Retinal pigment epithelial cell (primary cell): ENCODE results near the gene STYXL2.

Experiments
- DNase-seq: peaks from one replicate; pipeline ENCODE4 v3.0.0-alpha.2; 2010; ENCODE audit warnings: low read depth
- H3K4me3 ChIP-seq: 2 replicates; pipeline ENCODE4 v1.5.1; 2011; ENCODE audit warnings: mild to moderate bottlenecking, low read length, control low read depth, moderate library complexity
- TF ChIP-seq, protein P1 (sequence below): conservative IDR thresholded peaks from 2 replicates; pipeline ENCODE4 v1.5.1; 2011; ENCODE audit warnings: low read depth, low read length, control low read depth, inconsistent platforms

Gene STYXL2

DNA sequence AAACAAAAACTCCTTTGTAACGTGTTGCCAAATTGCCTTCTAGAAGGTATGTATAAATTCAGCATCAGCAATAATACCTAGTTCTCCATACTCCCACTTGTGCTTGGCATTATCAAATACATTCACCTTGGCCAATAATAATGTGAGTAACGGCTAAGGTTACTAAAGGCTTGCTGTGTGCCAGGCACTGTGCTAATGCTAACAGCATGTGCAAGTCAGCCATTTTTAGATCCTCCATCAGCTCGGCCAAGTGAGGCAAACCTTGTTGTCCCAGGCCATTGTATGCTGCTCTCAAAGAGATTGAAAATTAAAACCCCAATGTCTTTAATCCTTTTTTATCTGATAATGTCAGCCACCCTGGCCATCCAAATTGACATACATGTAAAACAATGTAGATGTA, 48.1 kb downstream of the STYXL2 start:
- TF ChIP-seq, protein P1, sequence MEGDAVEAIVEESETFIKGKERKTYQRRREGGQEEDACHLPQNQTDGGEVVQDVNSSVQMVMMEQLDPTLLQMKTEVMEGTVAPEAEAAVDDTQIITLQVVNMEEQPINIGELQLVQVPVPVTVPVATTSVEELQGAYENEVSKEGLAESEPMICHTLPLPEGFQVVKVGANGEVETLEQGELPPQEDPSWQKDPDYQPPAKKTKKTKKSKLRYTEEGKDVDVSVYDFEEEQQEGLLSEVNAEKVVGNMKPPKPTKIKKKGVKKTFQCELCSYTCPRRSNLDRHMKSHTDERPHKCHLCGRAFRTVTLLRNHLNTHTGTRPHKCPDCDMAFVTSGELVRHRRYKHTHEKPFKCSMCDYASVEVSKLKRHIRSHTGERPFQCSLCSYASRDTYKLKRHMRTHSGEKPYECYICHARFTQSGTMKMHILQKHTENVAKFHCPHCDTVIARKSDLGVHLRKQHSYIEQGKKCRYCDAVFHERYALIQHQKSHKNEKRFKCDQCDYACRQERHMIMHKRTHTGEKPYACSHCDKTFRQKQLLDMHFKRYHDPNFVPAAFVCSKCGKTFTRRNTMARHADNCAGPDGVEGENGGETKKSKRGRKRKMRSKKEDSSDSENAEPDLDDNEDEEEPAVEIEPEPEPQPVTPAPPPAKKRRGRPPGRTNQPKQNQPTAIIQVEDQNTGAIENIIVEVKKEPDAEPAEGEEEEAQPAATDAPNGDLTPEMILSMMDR: no peak
- no peak overlapping the region for H3K4me3 ChIP-seq
- no peak for DNase-seq
